Naive thymus-derived CD8-positive, alpha-beta T cell (primary cell): Measurements from ENCODE around the gene FOXQ1. TPM values are rescaled to one million over a fixed set of nuclear protein-coding genes. Genes with fewer than 3 reads are reported as not detected.

ENCODE experiments used
- ATAC-seq, 2 donors: fragments of 150-1000 bp; cut with Tn5 transposase in 1 of 2; sonication (Bioruptor Pico), chemical (Tn5 transposase) in 1 of 2; 1 replicate in 1 of 2; 2 replicates in 1 of 2; pipeline ENCODE4 v1.10.0; 2021; ENCODE audit warnings: mild to moderate bottlenecking in 2 of 2, moderate library complexity in 2 of 2
- POLR2A ChIA-PET: fragments of 350-600 bp; sonication (Branson Sonifier 250); formaldehyde crosslinking; loops from one replicate; lab custom pipeline; 2021; ENCODE audit warnings: antibody characterized with exemption; lab: Charles Lee
- DNase-seq, 10 donors: peaks; one replicate each; pipeline versions ENCODE4 v3.0.0 to v3.0.0-alpha.2; 2020 to 2022
- H3K27ac Mint-ChIP-seq, 10 donors: one replicate each; pipeline ENCODE4 v1.8.0; 2020 to 2022; ENCODE audit warnings: mild to moderate bottlenecking in 10 of 10, mixed read lengths in 10 of 10, moderate library complexity in 4 of 10, inconsistent platforms in 1 of 10
- H3K27me3 Mint-ChIP-seq, 5 donors: one replicate each; pipeline ENCODE4 v1.8.0; 2021 to 2022; ENCODE audit warnings: mixed read lengths in 5 of 5
- H3K36me3 Mint-ChIP-seq, 3 donors: one replicate each; pipeline ENCODE4 v1.8.0; 2020 to 2022; ENCODE audit warnings: mixed read lengths in 3 of 3, mild to moderate bottlenecking in 2 of 3, inconsistent platforms in 1 of 3
- H3K4me1 Mint-ChIP-seq, 4 donors: one replicate each; pipeline ENCODE4 v1.8.0; 2021 to 2022; ENCODE audit warnings: mixed read lengths in 4 of 4
- H3K4me3 Mint-ChIP-seq, 10 donors: one replicate each; pipeline ENCODE4 v1.8.0; 2020 to 2022; ENCODE audit warnings: mild to moderate bottlenecking in 10 of 10, mixed read lengths in 10 of 10, moderate library complexity in 6 of 10, inconsistent platforms in 1 of 10
- H3K9me3 Mint-ChIP-seq, 9 donors: one replicate each; pipeline ENCODE4 v1.8.0; 2020 to 2022; ENCODE audit warnings: mixed read lengths in 9 of 9, mild to moderate bottlenecking in 3 of 9, inconsistent platforms in 1 of 9, moderate library complexity in 1 of 9
- polyA plus RNA-seq, 3 donors: library from polyadenylated mRNA; unstranded; fragments of 300-500 nt; fragmentation: Illumina TruSeq; gene quantifications; one replicate each; pipeline ENCODE4 v1.2.3, GENCODE V29; 2021
- total RNA-seq, 8 experiments: library from RNA in 2 of 8; stranded (reverse) in 2 of 8; gene quantifications; one replicate each; pipeline ENCODE4 v1.2.3 and lab custom pipeline; 2021 to 2026

Gene FOXQ1
- total and polyA plus RNA-seq, 5 experiments from 2014 or later = not detected

DNA sequence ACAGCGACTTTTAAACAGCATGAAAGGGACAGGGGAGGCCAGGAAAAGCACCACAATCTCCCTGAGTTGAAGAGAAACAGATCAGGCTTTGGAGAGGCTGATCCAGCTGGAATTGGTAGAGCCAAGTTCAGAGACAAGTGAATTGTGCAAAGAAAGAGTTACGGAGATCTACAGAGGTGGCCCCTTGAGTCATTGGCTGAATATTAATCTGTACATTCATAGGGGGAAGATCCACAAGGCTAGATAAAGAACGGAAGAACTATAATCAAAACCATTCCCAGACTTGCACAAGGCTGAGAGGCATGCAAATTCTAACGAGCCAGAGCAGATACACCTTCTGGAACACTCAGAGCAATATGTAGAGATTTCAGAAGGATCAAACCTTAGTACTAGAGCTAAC, 14.2 kb upstream of the FOXQ1 start:
- no peak overlapping the region for H3K27ac Mint-ChIP-seq
- H3K9me3 Mint-ChIP-seq = peaks cover 0 to 28% (median 11%) of the 10 kb centered on the region in 9 donors
- H3K4me3 Mint-ChIP-seq = no peak overlapping the region
- peaks cover 21 to 50% (median 31%) of the 10 kb centered on the region in 5 donors for H3K27me3 Mint-ChIP-seq
- no peak for DNase-seq
- no peak for ATAC-seq
- no peaks in the 10 kb centered on the region for H3K4me1 Mint-ChIP-seq
- POLR2A ChIA-PET = no interaction called here
- H3K36me3 Mint-ChIP-seq = peaks cover 0 to 12% (median 0%) of the 10 kb centered on the region in 3 donors

DNA sequence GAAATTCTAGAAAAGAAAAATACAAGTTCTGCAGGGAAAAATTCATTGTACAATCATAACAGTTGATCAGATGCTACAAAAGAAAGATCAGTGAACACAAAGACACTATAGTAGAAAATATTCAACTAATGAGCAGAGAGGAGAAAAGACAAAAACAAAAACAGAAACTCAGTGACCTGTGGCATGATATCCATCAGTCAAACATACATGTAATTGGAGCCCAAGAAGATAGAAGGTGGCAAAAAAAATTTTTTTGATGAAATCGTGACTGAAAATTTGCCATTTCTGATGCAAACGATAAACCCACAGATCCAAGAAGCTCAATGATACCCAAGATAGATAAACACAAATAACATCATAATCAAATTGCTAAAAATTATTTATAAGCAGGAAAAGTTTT, 13.1 kb upstream of the FOXQ1 start:
- no peak for ATAC-seq

GRCh38 chr6:1306133-1306532, 5.8 kb upstream of the FOXQ1 start:
- peaks cover 0 to 52% (median 22%) of the 10 kb centered on the region in 9 donors for H3K9me3 Mint-ChIP-seq
- no peak for DNase-seq
- ATAC-seq = no peak
- POLR2A ChIA-PET = no interaction called here
- H3K36me3 Mint-ChIP-seq = peaks cover 0 to 24% (median 0%) of the 10 kb centered on the region in 3 donors
- H3K27ac Mint-ChIP-seq = no peak overlapping the region
- peaks cover 33 to 57% (median 41%) of the 10 kb centered on the region in 5 donors for H3K27me3 Mint-ChIP-seq
- H3K4me3 Mint-ChIP-seq = no peak overlapping the region
- H3K4me1 Mint-ChIP-seq = peaks cover 5 to 8% (median 7%) of the 10 kb centered on the region in 4 donors

More for the DNA sequence above, 13.1 kb upstream of the FOXQ1 start:
- H3K4me1 Mint-ChIP-seq = no peaks in the 10 kb centered on the region
- POLR2A ChIA-PET = no interaction called here
- no peak overlapping the region for H3K27ac Mint-ChIP-seq
- peaks cover 25 to 50% (median 28%) of the 10 kb centered on the region in 5 donors for H3K27me3 Mint-ChIP-seq
- H3K36me3 Mint-ChIP-seq = peaks cover 0 to 10% (median 0%) of the 10 kb centered on the region in 3 donors
- peaks cover 0 to 34% (median 14%) of the 10 kb centered on the region in 9 donors for H3K9me3 Mint-ChIP-seq
- H3K4me3 Mint-ChIP-seq = no peak overlapping the region
- DNase-seq = no peak

DNA sequence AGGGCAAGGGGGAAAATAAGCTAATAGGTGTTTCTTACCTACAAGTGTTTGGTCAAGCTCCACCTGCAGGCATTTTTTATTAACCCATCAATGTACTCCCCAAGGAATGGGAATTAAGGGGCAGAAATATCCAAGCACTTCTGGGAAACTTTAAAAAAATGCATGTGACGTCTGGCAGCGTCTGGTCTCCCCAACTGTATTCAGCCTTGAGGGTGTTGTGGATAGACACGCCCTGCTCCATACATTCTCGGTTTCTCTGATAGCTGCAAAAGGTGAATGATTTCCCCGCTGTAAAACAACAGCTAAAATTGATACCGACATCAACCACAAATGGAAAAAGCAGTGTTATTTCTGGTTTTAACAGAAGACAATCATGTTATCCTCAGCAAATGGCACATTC, 2.5 kb upstream of the FOXQ1 start:
- H3K4me3 Mint-ChIP-seq = no peak overlapping the region
- no peak overlapping the region for H3K27ac Mint-ChIP-seq
- DNase-seq (no peak), ATAC-seq (no peak)
- peaks cover 0 to 23% (median 8%) of the 10 kb centered on the region in 9 donors for H3K9me3 Mint-ChIP-seq
- peaks cover 0 to 13% (median 2%) of the 10 kb centered on the region in 3 donors for H3K36me3 Mint-ChIP-seq
- peaks cover 8 to 25% (median 17%) of the 10 kb centered on the region in 4 donors for H3K4me1 Mint-ChIP-seq
- POLR2A ChIA-PET = no interaction called here
- peaks cover 32 to 70% (median 51%) of the 10 kb centered on the region in 5 donors for H3K27me3 Mint-ChIP-seq

GRCh38 chr6:1310628-1311399, 1.1 kb upstream of the FOXQ1 start:
- peak overlapping the region in 1 of 10 donors; percentile 53 for H3K27ac Mint-ChIP-seq
- no peak for ATAC-seq
- H3K9me3 Mint-ChIP-seq = peaks cover 0 to 12% (median 3%) of the 10 kb centered on the region in 9 donors
- peaks cover 0 to 9% (median 2%) of the 10 kb centered on the region in 3 donors for H3K36me3 Mint-ChIP-seq
- POLR2A ChIA-PET = interaction anchor here (0.6 kb wide), 1 partner anchor 512 kb away, joined by 3 read pairs; no protein-coding TSS in a partner anchor
- peaks cover 12 to 31% (median 24%) of the 10 kb centered on the region in 4 donors for H3K4me1 Mint-ChIP-seq
- peaks cover 40 to 74% (median 59%) of the 10 kb centered on the region in 5 donors for H3K27me3 Mint-ChIP-seq
- DNase-seq = no peak
- H3K4me3 Mint-ChIP-seq = peak overlapping the region; percentile 53 to 82 (median 64)

DNA sequence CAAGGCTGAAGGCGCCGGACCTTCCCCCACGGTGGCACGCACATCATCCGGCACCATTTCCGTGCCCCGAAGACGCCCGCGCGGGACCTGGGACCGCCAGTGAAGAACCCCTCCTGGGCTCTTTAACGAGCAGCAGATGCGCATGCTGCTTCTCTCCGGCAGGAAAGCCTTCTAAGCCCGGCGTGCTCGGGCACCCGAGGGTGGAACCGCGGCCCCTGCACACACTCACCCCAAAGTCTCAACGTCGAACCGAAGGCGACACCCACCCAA, 240 bp downstream of the FOXQ1 start:
- H3K27ac Mint-ChIP-seq = no peak overlapping the region
- H3K27me3 Mint-ChIP-seq = peaks cover 38 to 81% (median 58%) of the 10 kb centered on the region in 5 donors

GRCh38 chr6:1312473-1313367, 822 bp downstream of the FOXQ1 start:
- H3K4me1 Mint-ChIP-seq = peaks cover 16 to 37% (median 29%) of the 10 kb centered on the region in 4 donors
- ATAC-seq = no peak
- H3K27ac Mint-ChIP-seq = peak overlapping the region in 1 of 10 donors; percentile 18
- H3K4me3 Mint-ChIP-seq = peak overlapping the region in 7 of 10 donors; percentile 20 to 71 (median 52)
- H3K27me3 Mint-ChIP-seq = peaks cover 38 to 77% (median 58%) of the 10 kb centered on the region in 5 donors
- POLR2A ChIA-PET = no interaction called here
- peaks cover 0 to 7% (median 2%) of the 10 kb centered on the region in 3 donors for H3K36me3 Mint-ChIP-seq
- H3K9me3 Mint-ChIP-seq = peaks cover 0 to 3% (median 0%) of the 10 kb centered on the region in 9 donors
- DNase-seq = no peak

More for the DNA sequence above, 240 bp downstream of the FOXQ1 start:
- H3K4me1 Mint-ChIP-seq = peaks cover 16 to 37% (median 29%) of the 10 kb centered on the region in 4 donors
- H3K4me3 Mint-ChIP-seq = peak overlapping the region in 7 of 10 donors; percentile 20 to 71 (median 52)
- H3K36me3 Mint-ChIP-seq = peaks cover 0 to 7% (median 2%) of the 10 kb centered on the region in 3 donors
- POLR2A ChIA-PET = no interaction called here
- no peak for DNase-seq
- no peak for ATAC-seq
- H3K9me3 Mint-ChIP-seq = peaks cover 0 to 3% (median 0%) of the 10 kb centered on the region in 9 donors

DNA sequence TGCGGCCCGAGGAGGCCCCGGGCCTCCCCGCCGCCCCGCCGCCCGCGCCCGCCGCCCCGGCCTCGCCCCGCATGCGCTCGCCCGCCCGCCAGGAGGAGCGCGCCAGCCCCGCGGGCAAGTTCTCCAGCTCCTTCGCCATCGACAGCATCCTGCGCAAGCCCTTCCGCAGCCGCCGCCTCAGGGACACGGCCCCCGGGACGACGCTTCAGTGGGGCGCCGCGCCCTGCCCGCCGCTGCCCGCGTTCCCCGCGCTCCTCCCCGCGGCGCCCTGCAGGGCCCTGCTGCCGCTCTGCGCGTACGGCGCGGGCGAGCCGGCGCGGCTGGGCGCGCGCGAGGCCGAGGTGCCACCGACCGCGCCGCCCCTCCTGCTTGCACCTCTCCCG, 1.5 kb downstream of the FOXQ1 start:
- ATAC-seq (peak in 1 of 2 donors; percentile 10), DNase-seq (no peak)
- Mint-ChIP-seq H3K36me3 (peaks cover 0 to 11% (median 6%) of the 10 kb centered on the region in 3 donors), H3K9me3 (peaks cover 0 to 7% (median 0%) of the 10 kb centered on the region in 9 donors), H3K27me3 (peaks cover 34 to 77% (median 58%) of the 10 kb centered on the region in 5 donors), H3K4me3 (peak overlapping the region in 1 of 10 donors; percentile 47), H3K27ac (no peak overlapping the region), H3K4me1 (peaks cover 16 to 37% (median 29%) of the 10 kb centered on the region in 4 donors)
- POLR2A ChIA-PET = no interaction called here

DNA sequence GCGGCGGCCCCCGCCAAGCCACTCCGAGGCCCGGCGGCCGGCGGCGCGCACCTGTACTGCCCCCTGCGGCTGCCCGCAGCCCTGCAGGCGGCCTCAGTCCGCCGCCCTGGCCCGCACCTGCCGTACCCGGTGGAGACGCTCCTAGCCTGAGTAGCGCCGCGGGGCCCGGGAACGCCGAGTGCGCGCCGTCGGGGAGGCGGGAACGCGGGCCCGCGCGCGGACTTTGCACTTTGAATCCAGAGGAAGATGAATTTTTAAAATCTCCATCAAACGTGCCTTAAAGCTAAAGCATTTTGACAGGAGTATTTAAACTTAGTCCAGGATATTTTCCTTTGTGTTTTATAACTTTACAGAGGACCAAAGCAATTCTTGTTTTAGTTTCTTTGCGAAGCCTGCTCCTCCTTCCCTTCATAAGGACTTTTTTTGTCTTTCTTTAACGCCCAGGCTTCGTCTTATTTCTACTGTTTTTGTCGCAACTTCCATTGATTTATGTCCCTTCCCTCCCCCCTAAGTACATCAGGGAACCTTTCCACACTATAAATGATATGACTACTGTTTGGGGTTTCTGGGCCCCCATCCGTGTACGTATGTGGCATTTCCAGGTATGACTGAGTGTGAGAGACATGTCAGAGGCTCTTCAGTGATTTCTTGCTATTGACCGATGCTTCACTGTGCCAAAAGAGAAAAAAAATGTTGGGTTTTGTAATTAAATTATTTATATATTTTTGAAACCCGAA, 2.0 kb downstream of the FOXQ1 start:
- ATAC-seq = peak in 1 of 2 donors; percentile 22
- DNase-seq = no peak
- Mint-ChIP-seq H3K4me3 (peak overlapping the region in 9 of 10 donors; percentile 2 to 72 (median 56)), H3K27me3 (peaks cover 30 to 73% (median 55%) of the 10 kb centered on the region in 5 donors), H3K36me3 (peaks cover 0 to 11% (median 6%) of the 10 kb centered on the region in 3 donors), H3K4me1 (peaks cover 16 to 37% (median 29%) of the 10 kb centered on the region in 4 donors), H3K9me3 (peaks cover 0 to 9% (median 0%) of the 10 kb centered on the region in 9 donors), H3K27ac (no peak overlapping the region)
- POLR2A ChIA-PET = no interaction called here

- ATAC-seq (no peak), DNase-seq (no peak)
- H3K9me3 Mint-ChIP-seq = peaks cover 0 to 9% (median 0%) of the 10 kb centered on the region in 9 donors
- H3K4me1 Mint-ChIP-seq = peaks cover 16 to 37% (median 29%) of the 10 kb centered on the region in 4 donors
- peaks cover 27 to 67% (median 48%) of the 10 kb centered on the region in 5 donors for H3K27me3 Mint-ChIP-seq
- no peak overlapping the region for H3K27ac Mint-ChIP-seq
- H3K36me3 Mint-ChIP-seq = peaks cover 0 to 11% (median 6%) of the 10 kb centered on the region in 3 donors
- H3K4me3 Mint-ChIP-seq = peak overlapping the region in 2 of 10 donors; percentile 23 to 82
- POLR2A ChIA-PET = no interaction called here
These were observed 2.7 kb downstream of the FOXQ1 start for GRCh38 chr6:1314617-1315016.

DNA sequence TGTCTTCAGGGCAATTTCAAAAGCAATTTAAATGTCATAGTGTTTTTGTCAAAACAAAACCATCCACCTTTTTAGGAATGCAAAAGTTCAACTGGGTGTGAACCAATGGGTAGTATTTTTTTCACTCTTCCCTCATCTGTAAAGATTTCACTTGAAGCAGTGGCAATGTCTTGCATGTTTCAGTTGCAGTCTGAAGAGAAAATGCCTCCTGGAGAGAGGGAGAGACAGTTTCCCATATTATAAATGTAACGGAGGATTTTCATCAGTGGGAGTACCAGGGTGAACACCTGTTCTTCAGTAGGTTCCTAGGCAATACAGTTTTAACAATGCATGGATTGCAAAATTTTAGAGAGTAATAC, 3.3 kb downstream of the FOXQ1 start:
- DNase-seq (no peak), ATAC-seq (no peak)
- Mint-ChIP-seq H3K9me3 (peaks cover 0 to 9% (median 0%) of the 10 kb centered on the region in 9 donors), H3K27me3 (peaks cover 25 to 61% (median 45%) of the 10 kb centered on the region in 5 donors), H3K27ac (no peak overlapping the region), H3K4me1 (peaks cover 16 to 37% (median 29%) of the 10 kb centered on the region in 4 donors), H3K36me3 (peaks cover 0 to 11% (median 6%) of the 10 kb centered on the region in 3 donors), H3K4me3 (peak overlapping the region in 9 of 10 donors; percentile 68 to 85 (median 80))
- POLR2A ChIA-PET = no interaction called here
